HS-5 (cell line): ENCODE results near the gene KLHL25.

Experiments used
- DNase-seq: peaks from one replicate; pipeline ENCODE4 v3.0.0-alpha.2; 2012; ENCODE audit warnings: low read depth

Gene KLHL25

GRCh38 chr15:85745023-85745422 lies 49.7 kb downstream of the KLHL25 start:
- no peak for DNase-seq

GRCh38 chr15:85744579-85744978 lies 50.1 kb downstream of the KLHL25 start:
- DNase-seq, result no peak

GRCh38 chr15:85743392-85744055 lies 51.2 kb downstream of the KLHL25 start:
- no peak for DNase-seq

GRCh38 chr15:85742186-85742821 lies 52.4 kb downstream of the KLHL25 start:
- no peak for DNase-seq

- DNase-seq, result no peak
Measured at GRCh38 chr15:85741662-85742061, 53.1 kb downstream of the KLHL25 start.

GRCh38 chr15:85741021-85741421 lies 53.7 kb downstream of the KLHL25 start:
- no peak for DNase-seq

GRCh38 chr15:85737061-85737460 lies 57.7 kb downstream of the KLHL25 start:
- no peak for DNase-seq

- DNase-seq, result no peak
Measured at GRCh38 chr15:85733416-85733815, 61.3 kb downstream of the KLHL25 start.

GRCh38 chr15:85730001-85730820 lies 64.5 kb downstream of the KLHL25 start:
- DNase-seq, result peak; percentile 30

GRCh38 chr15:85727068-85727467 lies 67.7 kb downstream of the KLHL25 start:
- DNase-seq, result no peak

GRCh38 chr15:85726454-85726853 lies 68.3 kb downstream of the KLHL25 start:
- DNase-seq, result no peak

- no peak for DNase-seq
Measured at GRCh38 chr15:85725564-85725963, 69.2 kb downstream of the KLHL25 start.

GRCh38 chr15:85725019-85725418 lies 69.7 kb downstream of the KLHL25 start:
- no peak for DNase-seq

- DNase-seq, result no peak
Measured at GRCh38 chr15:85723960-85724945, 70.5 kb downstream of the KLHL25 start.

GRCh38 chr15:85722374-85723152 lies 72.2 kb downstream of the KLHL25 start:
- no peak for DNase-seq

- DNase-seq, result no peak
Measured at GRCh38 chr15:85718981-85719380, 75.7 kb downstream of the KLHL25 start.

- no peak for DNase-seq
Measured at GRCh38 chr15:85718271-85718971, 76.3 kb downstream of the KLHL25 start.

- DNase-seq, result no peak
Measured at GRCh38 chr15:85717212-85717611, 77.5 kb downstream of the KLHL25 start.

GRCh38 chr15:85716261-85716660 lies 78.5 kb downstream of the KLHL25 start:
- no peak for DNase-seq

- no peak for DNase-seq
Measured at GRCh38 chr15:85711580-85712192, 83.0 kb downstream of the KLHL25 start.
